ENCODE results near the gene PTOV1. TPM values are rescaled to one million over a fixed set of nuclear protein-coding genes. Genes with fewer than 3 reads are reported as not detected.

The PTOV1 gene
- total and polyA plus RNA-seq, 2 donors = 46.1 to 121 TPM

GRCh38 chr19:49855277-49855675 is 4.3 kb downstream of the PTOV1 start:
- no peaks in the 10 kb centered on the region for H3K4me1 ChIP-seq (ENCODE audit: insufficient read depth)
- WGBS = 90% methylated on average over 12 of the region's 12 CpGs
- H3K36me3 ChIP-seq (ENCODE audit: insufficient read depth) = peaks cover under 1% of the 10 kb centered on the region
- no peak overlapping the region for H3K27ac ChIP-seq (ENCODE audit: low read depth)
- H3K4me3 ChIP-seq (ENCODE audit: low read depth, low read length) = no peak overlapping the region
- no peak for DNase-seq (ENCODE audit: extremely low spot score)

GRCh38 chr19:49855676-49856573 is 5.0 kb downstream of the PTOV1 start:
- peaks cover 3% of the 10 kb centered on the region for H3K36me3 ChIP-seq (ENCODE audit: insufficient read depth)
- H3K4me3 ChIP-seq (ENCODE audit: low read depth, low read length) = no peak overlapping the region
- DNase-seq (ENCODE audit: extremely low spot score) = no peak
- H3K4me1 ChIP-seq (ENCODE audit: insufficient read depth) = no peaks in the 10 kb centered on the region
- no peak overlapping the region for H3K27ac ChIP-seq (ENCODE audit: low read depth)
- 84% methylated on average over 21 of the region's 21 CpGs for WGBS

GRCh38 chr19:49856574-49857021 is 5.6 kb downstream of the PTOV1 start:
- Histone ChIP-seq H3K36me3 (ENCODE audit: insufficient read depth) (peaks cover 3% of the 10 kb centered on the region), H3K4me1 (ENCODE audit: insufficient read depth) (no peaks in the 10 kb centered on the region), H3K4me3 (ENCODE audit: low read depth, low read length) (no peak overlapping the region), H3K27ac (ENCODE audit: low read depth) (no peak overlapping the region)
- 89% methylated on average over 18 of the region's 18 CpGs for WGBS
- no peak for DNase-seq (ENCODE audit: extremely low spot score)

- H3K27ac ChIP-seq (ENCODE audit: low read depth) = no peak overlapping the region
- 89% methylated on average over 26 of the region's 26 CpGs for WGBS
- H3K4me3 ChIP-seq (ENCODE audit: low read depth, low read length) = no peak overlapping the region
- DNase-seq (ENCODE audit: extremely low spot score) = no peak
- H3K4me1 ChIP-seq (ENCODE audit: insufficient read depth) = no peaks in the 10 kb centered on the region
- peaks cover 3% of the 10 kb centered on the region for H3K36me3 ChIP-seq (ENCODE audit: insufficient read depth)
Observed at GRCh38 chr19:49857061-49857837, 6.3 kb downstream of the PTOV1 start.

- no peaks in the 10 kb centered on the region for H3K4me1 ChIP-seq (ENCODE audit: insufficient read depth)
- WGBS = 77% methylated on average over 5 of the region's 5 CpGs
- H3K4me3 ChIP-seq (ENCODE audit: low read depth, low read length) = no peak overlapping the region
- DNase-seq (ENCODE audit: extremely low spot score) = no peak
- H3K36me3 ChIP-seq (ENCODE audit: insufficient read depth) = peaks cover 3% of the 10 kb centered on the region
- no peak overlapping the region for H3K27ac ChIP-seq (ENCODE audit: low read depth)
Observed at GRCh38 chr19:49857838-49858087, 6.8 kb downstream of the PTOV1 start.

GRCh38 chr19:49858088-49858985 is 7.4 kb downstream of the PTOV1 start:
- peaks cover 3% of the 10 kb centered on the region for H3K36me3 ChIP-seq (ENCODE audit: insufficient read depth)
- no peak overlapping the region for H3K4me3 ChIP-seq (ENCODE audit: low read depth, low read length)
- H3K27ac ChIP-seq (ENCODE audit: low read depth) = no peak overlapping the region
- no peaks in the 10 kb centered on the region for H3K4me1 ChIP-seq (ENCODE audit: insufficient read depth)
- WGBS = 86% methylated on average over 37 of the region's 37 CpGs
- no peak for DNase-seq (ENCODE audit: extremely low spot score)

GRCh38 chr19:49859682-49860335 is 8.8 kb downstream of the PTOV1 start:
- H3K4me3 ChIP-seq (ENCODE audit: low read depth, low read length) = no peak overlapping the region
- no peak overlapping the region for H3K27ac ChIP-seq (ENCODE audit: low read depth)
- 83% methylated on average over 22 of the region's 22 CpGs for WGBS
- H3K4me1 ChIP-seq (ENCODE audit: insufficient read depth) = no peaks in the 10 kb centered on the region
- peaks cover 3% of the 10 kb centered on the region for H3K36me3 ChIP-seq (ENCODE audit: insufficient read depth)
- no peak for DNase-seq (ENCODE audit: extremely low spot score)

- no peak overlapping the region for H3K4me3 ChIP-seq (ENCODE audit: low read depth, low read length)
- DNase-seq (ENCODE audit: extremely low spot score) = no peak
- H3K4me1 ChIP-seq (ENCODE audit: insufficient read depth) = no peaks in the 10 kb centered on the region
- no peak overlapping the region for H3K27ac ChIP-seq (ENCODE audit: low read depth)
- peaks cover 3% of the 10 kb centered on the region for H3K36me3 ChIP-seq (ENCODE audit: insufficient read depth)
- 65% methylated on average over 17 of the region's 17 CpGs for WGBS
Observed at GRCh38 chr19:49860336-49861102, 9.6 kb downstream of the PTOV1 start.

GRCh38 chr19:49861107-49861506 is 10.1 kb downstream of the PTOV1 start:
- Histone ChIP-seq H3K36me3 (ENCODE audit: insufficient read depth) (peaks cover 3% of the 10 kb centered on the region), H3K4me3 (ENCODE audit: low read depth, low read length) (no peak overlapping the region), H3K4me1 (ENCODE audit: insufficient read depth) (no peaks in the 10 kb centered on the region), H3K27ac (ENCODE audit: low read depth) (no peak overlapping the region)
- no peak for DNase-seq (ENCODE audit: extremely low spot score)
- WGBS = 32% methylated on average over 13 of the region's 13 CpGs

GRCh38 chr19:49861541-49862378 is 10.8 kb downstream of the PTOV1 start:
- no peak for DNase-seq (ENCODE audit: extremely low spot score)
- peaks cover 3% of the 10 kb centered on the region for H3K36me3 ChIP-seq (ENCODE audit: insufficient read depth)
- no peak overlapping the region for H3K27ac ChIP-seq (ENCODE audit: low read depth)
- H3K4me1 ChIP-seq (ENCODE audit: insufficient read depth) = no peaks in the 10 kb centered on the region
- WGBS = 84% methylated on average over 60 of the region's 60 CpGs
- H3K4me3 ChIP-seq (ENCODE audit: low read depth, low read length) = no peak overlapping the region

- Histone ChIP-seq H3K4me3 (ENCODE audit: low read depth, low read length) (no peak overlapping the region), H3K27ac (ENCODE audit: low read depth) (no peak overlapping the region), H3K36me3 (ENCODE audit: insufficient read depth) (peaks cover 3% of the 10 kb centered on the region), H3K4me1 (ENCODE audit: insufficient read depth) (no peaks in the 10 kb centered on the region)
- 78% methylated on average over 49 of the region's 49 CpGs for WGBS
- no peak for DNase-seq (ENCODE audit: extremely low spot score)
Observed at GRCh38 chr19:49862391-49863253, 11.7 kb downstream of the PTOV1 start.
